ENCODE measurements around the gene ENTPD7.

GRCh38 chr10:99656199-99657064, 2.9 kb upstream of the ENTPD7 start:
- TF ChIP-seq CTCF (IDR thresholded peaks at IDR 0.05; ENCODE audit: borderline replicate concordance, extremely low read depth, low read length, poor library complexity, severe bottlenecking) = no peak
- TF ChIP-seq EZH2 (IDR thresholded peaks at IDR 0.05; ENCODE audit: borderline replicate concordance, low read depth, low read length, severe bottlenecking) = no peak
